OCI-LY1 (cell line): ENCODE results near the gene SUV39H2.
"Not testable (repeated sequence)": the region's sequence is repeated elsewhere in the genome, so short reads cannot be mapped to it uniquely, and the experiment has no call there.

Experiments used
- CTCF ChIP-seq: fragments of 200-600 bp; sonication (generic), shearing (Covaris generic); IDR thresholded peaks from 2 replicates; pipeline ENCODE4 v1.5.1; 2017; ENCODE audit warnings: mild to moderate bottlenecking, antibody characterized with exemption, low read length, moderate library complexity, mixed read lengths
- EZH2 ChIP-seq: fragments of 200-600 bp; sonication (generic), shearing (Covaris generic); IDR thresholded peaks from 2 replicates; pipeline ENCODE4 v1.8.0; 2017; ENCODE audit warnings: borderline replicate concordance, mixed run types, mild to moderate bottlenecking, antibody characterized with exemption, low read length, moderate library complexity, mixed read lengths

DNA sequence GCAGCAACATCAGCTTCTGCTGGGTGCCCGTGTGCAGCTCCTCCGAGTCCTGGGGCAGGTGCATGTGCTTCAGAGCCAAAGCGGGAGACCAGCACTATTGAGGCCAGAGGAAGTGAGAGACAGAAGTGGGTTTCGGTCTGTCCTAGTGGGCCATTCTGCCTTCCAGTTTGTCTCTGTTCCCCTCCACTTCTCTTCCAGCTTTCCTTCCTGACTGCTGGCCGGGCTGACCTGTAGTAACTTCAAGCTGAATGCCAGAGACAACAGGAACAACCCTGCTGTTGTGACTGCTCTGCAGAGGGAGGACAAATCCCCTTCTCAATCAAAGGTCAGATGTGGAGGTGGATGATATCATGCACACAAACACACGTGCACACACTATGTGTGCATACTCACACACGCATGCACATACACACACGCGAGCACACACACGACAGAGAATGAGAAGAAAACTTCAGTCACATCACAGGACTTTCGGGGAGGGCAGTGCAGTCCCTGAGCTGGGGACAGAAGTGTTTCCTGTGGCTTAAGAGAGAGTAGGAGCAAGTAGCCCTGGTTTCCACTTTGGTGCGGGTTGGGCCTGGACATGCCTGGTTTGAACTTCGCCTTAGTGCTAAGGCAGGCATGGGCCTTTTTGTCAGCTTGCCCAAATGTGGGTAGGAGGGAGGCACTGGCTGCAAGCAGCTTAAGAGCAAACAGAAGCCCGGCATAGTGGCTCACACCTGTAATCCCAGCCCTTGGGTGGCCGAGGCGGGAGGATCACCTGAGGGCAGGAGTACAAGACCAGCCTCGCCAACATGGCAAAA, 63.7 kb downstream of the SUV39H2 start:
- TF ChIP-seq CTCF, EZH2: not testable (repeated sequence)
